Kidney (tissue), 14 donors: Measurements from ENCODE around the gene HSPA12A. TPM values are rescaled to one million over a fixed set of nuclear protein-coding genes. Genes with fewer than 3 reads are reported as not detected.

Source experiments
- DNase-seq, 5 donors: peaks; one replicate each; pipeline ENCODE4 v3.0.0-alpha.2; 2013 to 2020
- FAIRE-seq: peaks from 2 replicates; lab custom pipeline; 2012; peaks lifted over from hg19 to GRCh38; lab: Jason Lieb, UNC
- H3K27ac ChIP-seq, 2 donors: one replicate each; pipeline ENCODE4 v1.7.0; 2013; ENCODE audit warnings: low read depth in 2 of 2, low read length in 2 of 2, inconsistent platforms in 1 of 2
- H3K27me3 ChIP-seq: one replicate; pipeline ENCODE4 v1.7.1; 2013; ENCODE audit warnings: low read length, inconsistent platforms; ENCODE audit not compliant: control insufficient read depth, insufficient read depth
- H3K36me3 ChIP-seq, 3 donors: one replicate each; pipeline versions ENCODE4 v1.7.0 to v1.7.1; 2013; ENCODE audit warnings: low read length in 3 of 3, control low read depth in 1 of 3, inconsistent platforms in 1 of 3; ENCODE audit not compliant: insufficient read depth in 3 of 3, control insufficient read depth in 2 of 3
- H3K4me1 ChIP-seq, 3 donors: one replicate each; pipeline versions ENCODE4 v1.7.0 to v1.7.1; 2013; ENCODE audit warnings: low read length in 3 of 3, inconsistent platforms in 1 of 3, low read depth in 1 of 3; ENCODE audit not compliant: control insufficient read depth in 2 of 3, insufficient read depth in 2 of 3
- H3K4me3 ChIP-seq, 3 donors: one replicate each; pipeline versions ENCODE4 v1.7.0 to v1.8.1; 2013; ENCODE audit warnings: low read length in 3 of 3, control low read depth in 1 of 3, inconsistent platforms in 1 of 3
- H3K9ac ChIP-seq, 3 donors: one replicate each; pipeline versions ENCODE4 v1.7.0 to v1.7.1; 2013; ENCODE audit warnings: low read length in 3 of 3, control low read depth in 1 of 3, inconsistent platforms in 1 of 3
- H3K9me3 ChIP-seq, 3 donors: one replicate each; pipeline versions ENCODE4 v1.7.0 to v1.7.1; 2013; ENCODE audit warnings: low read length in 3 of 3, control low read depth in 1 of 3, inconsistent platforms in 1 of 3; ENCODE audit not compliant: control insufficient read depth in 2 of 3, insufficient read depth in 1 of 3
- CTCF ChIP-seq: IDR thresholded peaks from 3 replicates; pipeline ENCODE4 v1.5.1; 2012; ENCODE audit warnings: mild to moderate bottlenecking, moderate library complexity, borderline replicate concordance; ENCODE audit not compliant: insufficient read depth; ENCODE audit errors: extremely low read depth
- intact Hi-C: fragments of 100-400 bp; cut with DNase I; formaldehyde crosslinking; loops from one replicate; pipeline ENCODE4 v1.11.1; 2022
- polyA plus RNA-seq: library from polyadenylated mRNA; stranded (reverse); fragments of 350-450 nt; fragmentation: Illumina TruSeq; extraction: RNeasy Lipid Tissue Mini Kit (QIAGEN cat#74804); gene quantifications from one replicate; pipeline ENCODE4 v1.2.3, GENCODE V29; 2014; ENCODE audit warnings: low read depth, low replicate concordance; ENCODE audit not compliant: insufficient read depth
- total RNA-seq: library from RNA; stranded (reverse); fragmentation: NEBNext Ultra II Directional; extraction: Animal tissue kit (Norgen Biotek cat#: 25700); gene quantifications from one replicate; pipeline ENCODE4 v1.2.1, GENCODE V29; 2021
- donor health status: control.
- donor health status: control.
- donor health status: control.
- donor health status: control.
- donor health status: control.
- donor health status: DM: yes; HTN: yes; CAD: no.
- donor health status: Normal renal cell carcinoma (clear cell type).

HSPA12A gene
- total and polyA plus RNA-seq, 2 donors from 2014 or later, result 18.9 to 33.5 TPM

- Histone ChIP-seq H3K4me1 (peaks cover 0 to 26% (median 13%) of the 10 kb centered on the region in 3 donors), H3K27me3 (no peaks in the 10 kb centered on the region), H3K4me3 (no peak overlapping the region), H3K9ac (no peak overlapping the region), H3K27ac (peak overlapping the region in 1 of 2 donors; percentile 24), H3K9me3 (no peaks in the 10 kb centered on the region), H3K36me3 (peaks cover 0 to 9% (median 2%) of the 10 kb centered on the region in 3 donors)
- TF ChIP-seq CTCF, result peak; percentile 39
- intact Hi-C loops, result no loop called here
- no peak for FAIRE-seq
- peak in 4 of 5 donors; percentile 49 to 79 (median 68) for DNase-seq
Observed at GRCh38 chr10:116690356-116691322, 51.7 kb downstream of the HSPA12A start.

GRCh38 chr10:116689744-116690143, 52.6 kb downstream of the HSPA12A start:
- DNase-seq, result no peak

GRCh38 chr10:116688741-116689495, 53.4 kb downstream of the HSPA12A start:
- Histone ChIP-seq H3K27me3 (no peaks in the 10 kb centered on the region), H3K9ac (no peak overlapping the region), H3K36me3 (peaks cover 0 to 9% (median 2%) of the 10 kb centered on the region in 3 donors), H3K9me3 (no peaks in the 10 kb centered on the region), H3K4me1 (peaks cover 0 to 22% (median 3%) of the 10 kb centered on the region in 3 donors), H3K27ac (no peak overlapping the region), H3K4me3 (no peak overlapping the region)
- DNase-seq, result no peak
- intact Hi-C loops, result no loop called here
- no peak for TF ChIP-seq CTCF
- FAIRE-seq, result no peak

More at GRCh38 chr10:116689744-116690143, 52.6 kb downstream of the HSPA12A start:
- H3K4me1 ChIP-seq, result peaks cover 0 to 26% (median 8%) of the 10 kb centered on the region in 3 donors
- no peaks in the 10 kb centered on the region for H3K9me3 ChIP-seq
- H3K9ac ChIP-seq, result no peak overlapping the region
- intact Hi-C loops, result no loop called here
- no peak for TF ChIP-seq CTCF
- H3K27me3 ChIP-seq, result no peaks in the 10 kb centered on the region
- H3K27ac ChIP-seq, result no peak overlapping the region
- H3K36me3 ChIP-seq, result peaks cover 0 to 9% (median 2%) of the 10 kb centered on the region in 3 donors
- H3K4me3 ChIP-seq, result no peak overlapping the region
- FAIRE-seq, result no peak
